ENCODE data around the gene GPR183.

The GPR183 gene

GRCh38 chr13:99339230-99339721, 32.1 kb upstream of the GPR183 start:
- no peak for DNase-seq (ENCODE audit: low read depth)

GRCh38 chr13:99335603-99336002, 28.4 kb upstream of the GPR183 start:
- no peak for DNase-seq (ENCODE audit: low read depth)

GRCh38 chr13:99335087-99335486, 27.9 kb upstream of the GPR183 start:
- no peak for DNase-seq (ENCODE audit: low read depth)

GRCh38 chr13:99334221-99334620, 27.0 kb upstream of the GPR183 start:
- no peak for DNase-seq (ENCODE audit: low read depth)

GRCh38 chr13:99332456-99332855, 25.3 kb upstream of the GPR183 start:
- DNase-seq (ENCODE audit: low read depth): no peak

- no peak for DNase-seq (ENCODE audit: low read depth)
Observed at GRCh38 chr13:99331881-99332293, 24.7 kb upstream of the GPR183 start.

GRCh38 chr13:99330942-99331341, 23.7 kb upstream of the GPR183 start:
- no peak for DNase-seq (ENCODE audit: low read depth)

GRCh38 chr13:99329477-99329876, 22.3 kb upstream of the GPR183 start:
- DNase-seq (ENCODE audit: low read depth): no peak

- DNase-seq (ENCODE audit: low read depth): no peak
Observed at GRCh38 chr13:99327761-99328160, 20.6 kb upstream of the GPR183 start.

GRCh38 chr13:99327126-99327525, 19.9 kb upstream of the GPR183 start:
- no peak for DNase-seq (ENCODE audit: low read depth)

- no peak for DNase-seq (ENCODE audit: low read depth)
Observed at GRCh38 chr13:99326012-99326411, 18.8 kb upstream of the GPR183 start.

- DNase-seq (ENCODE audit: low read depth): no peak
Observed at GRCh38 chr13:99323488-99323887, 16.3 kb upstream of the GPR183 start.

GRCh38 chr13:99322297-99323103, 15.3 kb upstream of the GPR183 start:
- DNase-seq (ENCODE audit: low read depth): peak; percentile 74

- DNase-seq (ENCODE audit: low read depth): no peak
Observed at GRCh38 chr13:99321709-99322108, 14.5 kb upstream of the GPR183 start.

GRCh38 chr13:99320693-99321481, 13.7 kb upstream of the GPR183 start:
- peak; percentile 69 for DNase-seq (ENCODE audit: low read depth)

- no peak for DNase-seq (ENCODE audit: low read depth)
Observed at GRCh38 chr13:99316657-99317256, 9.6 kb upstream of the GPR183 start.

- DNase-seq (ENCODE audit: low read depth): no peak
Observed at GRCh38 chr13:99316224-99316623, 9.0 kb upstream of the GPR183 start.

- DNase-seq (ENCODE audit: low read depth): no peak
Observed at GRCh38 chr13:99315186-99315585, 8.0 kb upstream of the GPR183 start.

GRCh38 chr13:99314640-99315176, 7.5 kb upstream of the GPR183 start:
- no peak for DNase-seq (ENCODE audit: low read depth)

GRCh38 chr13:99313941-99314340, 6.7 kb upstream of the GPR183 start:
- DNase-seq (ENCODE audit: low read depth): no peak

- DNase-seq (ENCODE audit: low read depth): no peak
Observed at GRCh38 chr13:99313501-99313900, 6.3 kb upstream of the GPR183 start.

- DNase-seq (ENCODE audit: low read depth): peak; percentile 96
Observed at GRCh38 chr13:99312493-99312883, 5.3 kb upstream of the GPR183 start.
